ENCODE results near the gene AOC2. TPM values are rescaled to one million over a fixed set of nuclear protein-coding genes. Genes with fewer than 3 reads are reported as not detected.

The AOC2 gene
- total and polyA plus RNA-seq, 2 of the 8 experiments (the other 6 are each of a cell fraction or from before 2014, with no cell fraction given), result 4.2 to 4.7 TPM

GRCh38 chr17:42798383-42799380 is 45.7 kb upstream of the AOC2 start, which contains the start of the genes CNTD1 and COA3:
Gene CNTD1 (plus strand): TSS chr17:42798861. CDS start chr17:42799068, 207 bp downstream.
Gene COA3 (minus strand): TSS chr17:42798704. CDS start chr17:42798681, 23 bp downstream.
- H3K23ac ChIP-seq (ENCODE audit: insufficient read length), result no peak within 1 kb of the TSS
- H3K4me3 ChIP-seq (ENCODE audit: extremely low read depth in 1 of 4, insufficient read depth in 2 of 4, low read depth in 3 of 4, low read length in 4 of 4), result peak within 1 kb of the TSS; percentile 90 to 100 (median 98)
- H2AK5ac ChIP-seq (ENCODE audit: low read depth, low read length), result no peak within 1 kb of the TSS
- no peak within 1 kb of the TSS for H2BK15ac ChIP-seq (ENCODE audit: low read length)
- H3K4me1 ChIP-seq (replicated peaks in 1 of 4; ENCODE audit: control insufficient read depth in 3 of 4, insufficient read depth in 4 of 4, low read length in 3 of 4), result peaks cover 3 to 5% (median 4%) of the 10 kb centered on the region in 4 experiments; a peak in 6 of 7 replicates
- H2AFZ ChIP-seq (ENCODE audit: low read length), result peak within 1 kb of the TSS; percentile 72; the same call in 1 of the 2 replicates
- H3K9me3 ChIP-seq (ENCODE audit: insufficient read depth in 2 of 2, low read depth in 1 of 2, low read length in 1 of 2), result peaks cover 5 to 8% of the 10 kb centered on the region in 2 experiments; a peak in 3 of 4 replicates
- no peak within 1 kb of the TSS for H3K56ac ChIP-seq (replicated peaks; ENCODE audit: insufficient read length, low read depth, low read length)
- no peaks in the 10 kb centered on the region for H3K36me3 ChIP-seq (ENCODE audit: control insufficient read depth in 2 of 4, insufficient read depth in 4 of 4, low read length in 3 of 4)
- no peaks in the 10 kb centered on the region for H3K23me2 ChIP-seq (ENCODE audit: low read depth, low read length)
- FAIRE-seq (no peak), DNase-seq (ENCODE audit: low read depth in 1 of 2, low spot score in 2 of 2) (peak; percentile 56 to 93)
- CTCF ChIA-PET (ENCODE audit: partially characterized antibody), result interaction anchor here (0.6 to 2.1 kb wide), 9 partner anchors 18 to 1270 kb away, joined by 3 to 7 read pairs (median 4); partner anchors contain the start of gene WNK4
- H4K5ac ChIP-seq (ENCODE audit: insufficient read length, low read depth, low read length), result no peak within 1 kb of the TSS
- POLR2A ChIA-PET (ENCODE audit: partially characterized antibody), result interaction anchor here (0.6 to 3.1 kb wide), 13 partner anchors 8 to 1057 kb away, joined by 3 to 17 read pairs (median 3); partner anchors contain the start of genes BECN1, NAGLU, PSMC3IP and WNK4
- H3K79me1 ChIP-seq (ENCODE audit: low read depth, low read length), result no peaks in the 10 kb centered on the region; the same call in 1 of the 2 replicates
- peak within 1 kb of the TSS; percentile 75 for H4K91ac ChIP-seq (replicated peaks; ENCODE audit: insufficient read length, low read length)
- H2BK5ac ChIP-seq (ENCODE audit: low read depth, low read length), result peak within 1 kb of the TSS; percentile 72; the same call in 1 of the 2 replicates
- no peak within 1 kb of the TSS for H2BK120ac ChIP-seq (replicated peaks; ENCODE audit: low read depth, low read length)
- H3K18ac ChIP-seq (ENCODE audit: extremely low read depth, low read length), result peak within 1 kb of the TSS; percentile 96
- H3K27ac ChIP-seq (ENCODE audit: low read depth, low read length), result peak within 1 kb of the TSS; percentile 67
- no peak within 1 kb of the TSS for H2BK12ac ChIP-seq (ENCODE audit: low read depth, low read length)
- H4K20me1 ChIP-seq (replicated peaks in 1 of 2; ENCODE audit: control insufficient read depth in 1 of 2, insufficient read depth in 2 of 2, low read length in 2 of 2), result peaks cover 0 to 2% of the 10 kb centered on the region in 2 experiments
- H3K27me3 ChIP-seq (replicated peaks in 1 of 4; ENCODE audit: control insufficient read depth in 3 of 4, extremely low read depth in 1 of 4, insufficient read depth in 3 of 4, low read length in 3 of 4), result peaks cover 0 to 15% (median 11%) of the 10 kb centered on the region in 4 experiments; a peak in 6 of 7 replicates
- peaks cover 0 to 6% of the 10 kb centered on the region in 2 experiments; a peak in 2 of 4 replicates for H3K79me2 ChIP-seq (ENCODE audit: control insufficient read depth in 1 of 2, insufficient read depth in 2 of 2, low read length in 2 of 2)
- peak within 1 kb of the TSS; percentile 85 to 95 for H3K4me2 ChIP-seq (ENCODE audit: insufficient read depth in 1 of 2, low read depth in 2 of 2, low read length in 2 of 2)
- no peak within 1 kb of the TSS for H3K4ac ChIP-seq (replicated peaks; ENCODE audit: insufficient read length, low read depth, low read length)
- peak within 1 kb of the TSS; percentile 78 to 93 (median 90) for H3K9ac ChIP-seq (replicated peaks in 1 of 4; ENCODE audit: extremely low read depth in 1 of 4, low read depth in 3 of 4, low read length in 3 of 4)
- H4K8ac ChIP-seq (ENCODE audit: extremely low read depth, insufficient read depth, low read length), result peak within 1 kb of the TSS; percentile 89
- H3K14ac ChIP-seq (ENCODE audit: insufficient read length), result no peak within 1 kb of the TSS
- 28% methylated on average over 62 of the region's 66 CpGs; no CpG with 5 or more reads in 1 of the 2 experiments for WGBS, 2 experiments (ENCODE audit: extremely low coverage in 1 of 2, insufficient coverage in 1 of 2, insufficient read length in 1 of 2, insufficient replicate concordance in 2 of 2, low coverage in 1 of 2, low lambda C conversion rate in 2 of 2, missing lambda C conversion rate in 1 of 2)
- H2BK20ac ChIP-seq (ENCODE audit: low read length), result no peak within 1 kb of the TSS
- TF ChIP-seq, protein P1, sequence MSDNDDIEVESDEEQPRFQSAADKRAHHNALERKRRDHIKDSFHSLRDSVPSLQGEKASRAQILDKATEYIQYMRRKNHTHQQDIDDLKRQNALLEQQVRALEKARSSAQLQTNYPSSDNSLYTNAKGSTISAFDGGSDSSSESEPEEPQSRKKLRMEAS (IDR thresholded peaks at IDR 0.05), result peak; percentile 99
- TF ChIP-seq HDAC2 (IDR thresholded peaks at IDR 0.05; ENCODE audit: borderline replicate concordance in 1 of 2, low read depth in 2 of 2, low read length in 2 of 2) (peak; percentile 33 to 88; a peak in 3 of 4 replicates), CREB1 (IDR thresholded peaks at IDR 0.05) (peak; percentile 66), KDM5A (IDR thresholded peaks at IDR 0.05; ENCODE audit: low read length) (peak; percentile 78), BACH1 (IDR thresholded peaks at IDR 0.05; ENCODE audit: low read length) (0 out of 2 replicates have a peak, but pooled peaks have one; percentile 51), CTBP2 (IDR thresholded peaks at IDR 0.05; ENCODE audit: borderline replicate concordance, insufficient read depth, insufficient read length, low read length) (no peak), YY1 (IDR thresholded peaks at IDR 0.05; ENCODE audit: low read depth, low read length) (peak; percentile 96), SAP30 (IDR thresholded peaks at IDR 0.05; ENCODE audit: insufficient read depth, insufficient replicate concordance, low read length) (peak; percentile 60)
